Measurements from ENCODE around the gene GABRQ.

- no peak for TF ChIP-seq CTCF (conservative IDR thresholded peaks at IDR 0.05 in 1 of 2, IDR thresholded peaks at IDR 0.05 in 1 of 2; ENCODE audit: low read depth in 1 of 2, low read length in 2 of 2)
- TF ChIP-seq EZH2 (IDR thresholded peaks at IDR 0.05; ENCODE audit: low read length, missing control alignments), result no peak
Observed at GRCh38 chrX:152638443-152638904, 779 bp downstream of the GABRQ start.

All from fibroblast of lung (primary cell).